Calu3 (cell line): ENCODE results near the gene SOX10. TPM values are rescaled to one million over a fixed set of nuclear protein-coding genes. Genes with fewer than 3 reads are reported as not detected.
"Not testable (repeated sequence)": the region's sequence is repeated elsewhere in the genome, so short reads cannot be mapped to it uniquely, and the experiment has no call there.

Experiments
- BruUV-seq: library from RNA; stranded (reverse); fragments of 400-500 nt; replicated peaks from 2 replicates; lab custom pipeline; 2021; lab: Mats Ljungman, UMichigan
- CTCF ChIA-PET: fragments of 300-600 bp; sonication (Branson Sonifier 250); formaldehyde crosslinking; loops from one replicate; lab custom pipeline; 2022; ENCODE audit warnings: antibody characterized with exemption; lab: Charles Lee
- DNase-seq: peaks from one replicate; pipeline ENCODE4 v3.0.0; 2022
- H3K27ac Mint-ChIP-seq: one replicate; pipeline ENCODE4 v1.8.0; 2022; ENCODE audit warnings: mixed read lengths; ENCODE audit not compliant: unreplicated experiment
- H3K27me3 Mint-ChIP-seq: one replicate; pipeline ENCODE4 v1.8.0; 2022; ENCODE audit warnings: mixed read lengths; ENCODE audit not compliant: unreplicated experiment
- H3K36me3 Mint-ChIP-seq: one replicate; pipeline ENCODE4 v1.8.0; 2022; ENCODE audit warnings: mild to moderate bottlenecking, moderate library complexity, mixed read lengths; ENCODE audit not compliant: insufficient read depth, unreplicated experiment
- H3K4me1 Mint-ChIP-seq: one replicate; pipeline ENCODE4 v1.8.0; 2022; ENCODE audit warnings: mild to moderate bottlenecking, low read depth, mixed read lengths; ENCODE audit not compliant: unreplicated experiment
- H3K4me3 Mint-ChIP-seq: one replicate; pipeline ENCODE4 v1.8.0; 2022; ENCODE audit warnings: mild to moderate bottlenecking, low read depth, moderate library complexity, mixed read lengths; ENCODE audit not compliant: unreplicated experiment
- H3K9me3 Mint-ChIP-seq: one replicate; pipeline ENCODE4 v1.8.0; 2022; ENCODE audit warnings: low read depth, mixed read lengths; ENCODE audit not compliant: unreplicated experiment
- intact Hi-C: fragments of 100-400 bp; cut with micrococcal nuclease; formaldehyde crosslinking; loops from one replicate; pipeline ENCODE4 v1.10.0; 2022; ENCODE audit not compliant: unreplicated experiment
- total RNA-seq: library from RNA; stranded (reverse); gene quantifications from 2 replicates; pipeline ENCODE4 v1.2.3, GENCODE V29; 2022
- TF ChIP-seq, protein P1 (sequence below): fragments of 200-600 bp; IDR thresholded peaks from one replicate; pipeline ENCODE4 v1.8.0; 2022; ENCODE audit warnings: antibody characterized with exemption; ENCODE audit not compliant: unreplicated experiment

SOX10 gene
- total RNA-seq, 1 experiment from 2014 or later = not detected

DNA sequence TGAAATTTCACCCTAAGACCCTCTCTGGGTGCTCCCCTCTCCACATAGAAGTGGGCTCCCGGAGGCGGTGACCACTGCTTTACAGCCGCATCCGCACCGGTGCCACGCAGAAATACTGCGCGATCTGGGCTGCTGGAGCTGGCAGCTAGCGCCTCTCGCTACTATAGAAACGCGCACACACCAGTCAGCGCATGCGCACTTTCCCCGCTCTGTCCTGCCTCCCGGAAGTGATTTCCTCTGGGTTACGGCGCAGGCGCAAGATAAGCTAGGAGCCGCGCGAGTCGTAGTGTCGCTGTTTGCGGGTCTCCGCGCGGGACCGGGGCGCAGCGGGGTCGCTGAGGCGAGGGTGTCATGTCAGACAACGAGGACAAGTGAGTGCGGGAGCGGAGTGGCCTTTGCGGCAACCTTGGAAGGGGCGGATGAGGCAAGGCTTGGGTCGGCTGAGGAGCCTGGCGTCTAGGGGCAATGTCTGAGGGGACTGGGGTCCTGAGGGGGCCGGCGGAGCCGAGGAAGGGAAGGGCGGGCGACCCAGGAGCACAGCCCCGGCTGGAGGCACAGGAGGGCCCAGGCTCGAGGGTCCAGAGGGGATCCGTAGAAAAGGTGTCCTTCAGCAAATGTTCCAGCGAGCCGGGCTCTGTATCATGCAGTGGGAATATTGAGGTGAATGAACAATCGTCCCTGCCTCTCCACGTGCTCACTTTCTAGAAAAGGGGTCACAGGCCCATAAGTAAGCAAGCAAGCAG, 30.7 kb downstream of the SOX10 start, which contains the start of the genes C22orf23 and POLR2F:
TSS of gene C22orf23 (minus strand) at position 165 of the 743 bp plus-strand sequence. CDS start 452 bp downstream, outside the sequence.
TSS of gene POLR2F (plus strand) at position 263 of the 743 bp plus-strand sequence. CDS start at position 352, 89 bp downstream.
- TF ChIP-seq, protein P1, sequence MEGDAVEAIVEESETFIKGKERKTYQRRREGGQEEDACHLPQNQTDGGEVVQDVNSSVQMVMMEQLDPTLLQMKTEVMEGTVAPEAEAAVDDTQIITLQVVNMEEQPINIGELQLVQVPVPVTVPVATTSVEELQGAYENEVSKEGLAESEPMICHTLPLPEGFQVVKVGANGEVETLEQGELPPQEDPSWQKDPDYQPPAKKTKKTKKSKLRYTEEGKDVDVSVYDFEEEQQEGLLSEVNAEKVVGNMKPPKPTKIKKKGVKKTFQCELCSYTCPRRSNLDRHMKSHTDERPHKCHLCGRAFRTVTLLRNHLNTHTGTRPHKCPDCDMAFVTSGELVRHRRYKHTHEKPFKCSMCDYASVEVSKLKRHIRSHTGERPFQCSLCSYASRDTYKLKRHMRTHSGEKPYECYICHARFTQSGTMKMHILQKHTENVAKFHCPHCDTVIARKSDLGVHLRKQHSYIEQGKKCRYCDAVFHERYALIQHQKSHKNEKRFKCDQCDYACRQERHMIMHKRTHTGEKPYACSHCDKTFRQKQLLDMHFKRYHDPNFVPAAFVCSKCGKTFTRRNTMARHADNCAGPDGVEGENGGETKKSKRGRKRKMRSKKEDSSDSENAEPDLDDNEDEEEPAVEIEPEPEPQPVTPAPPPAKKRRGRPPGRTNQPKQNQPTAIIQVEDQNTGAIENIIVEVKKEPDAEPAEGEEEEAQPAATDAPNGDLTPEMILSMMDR = peak; percentile 15
- intact Hi-C loops = no loop called here
- peak; percentile 93 for DNase-seq
- peak within 1 kb of the TSS; percentile 87 for H3K27ac Mint-ChIP-seq
- no peaks in the 10 kb centered on the region for H3K27me3 Mint-ChIP-seq
- no TSS peak for BruUV-seq
- CTCF ChIA-PET = interaction anchor here (0.5 to 1.7 kb wide), 6 partner anchors 10 to 247 kb away, joined by 3 to 8 read pairs (median 3); no protein-coding TSS in a partner anchor
- peaks cover 40% of the 10 kb centered on the region for H3K36me3 Mint-ChIP-seq
- H3K9me3 Mint-ChIP-seq = no peaks in the 10 kb centered on the region
- peaks cover 23% of the 10 kb centered on the region for H3K4me1 Mint-ChIP-seq
- H3K4me3 Mint-ChIP-seq = peak within 1 kb of the TSS; percentile 94

DNA sequence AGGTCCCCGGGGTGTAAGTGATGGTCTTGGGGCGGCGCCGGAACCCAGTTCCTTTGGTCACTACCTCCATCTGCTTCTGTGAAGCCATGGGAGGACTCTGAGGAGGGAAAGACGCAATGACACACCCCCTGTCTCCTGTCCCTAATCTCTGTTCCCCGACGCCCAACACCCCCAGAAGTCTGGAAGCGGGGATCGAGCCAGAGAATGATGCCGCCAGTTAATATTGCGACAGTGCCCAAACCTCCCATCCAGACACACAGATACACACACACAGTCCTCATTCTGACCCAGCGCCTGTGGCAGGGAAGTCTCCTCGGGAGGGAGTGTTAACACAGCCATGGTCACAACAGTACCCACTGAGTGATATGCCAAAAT, 31.3 kb downstream of the SOX10 start:
- Mint-ChIP-seq H3K4me1 (peaks cover 23% of the 10 kb centered on the region), H3K9me3 (no peaks in the 10 kb centered on the region), H3K27ac (peak overlapping the region; percentile 87), H3K27me3 (no peaks in the 10 kb centered on the region), H3K36me3 (peaks cover 35% of the 10 kb centered on the region), H3K4me3 (peak overlapping the region; percentile 94)
- no TSS peak for BruUV-seq
- intact Hi-C loops = no loop called here
- DNase-seq = peak; percentile 9
- CTCF ChIA-PET = interaction anchor here (1.0 to 1.7 kb wide), 3 partner anchors 9 to 56 kb away, joined by 3 to 8 read pairs (median 3); no protein-coding TSS in a partner anchor
- TF ChIP-seq, protein P1 = no peak

DNA sequence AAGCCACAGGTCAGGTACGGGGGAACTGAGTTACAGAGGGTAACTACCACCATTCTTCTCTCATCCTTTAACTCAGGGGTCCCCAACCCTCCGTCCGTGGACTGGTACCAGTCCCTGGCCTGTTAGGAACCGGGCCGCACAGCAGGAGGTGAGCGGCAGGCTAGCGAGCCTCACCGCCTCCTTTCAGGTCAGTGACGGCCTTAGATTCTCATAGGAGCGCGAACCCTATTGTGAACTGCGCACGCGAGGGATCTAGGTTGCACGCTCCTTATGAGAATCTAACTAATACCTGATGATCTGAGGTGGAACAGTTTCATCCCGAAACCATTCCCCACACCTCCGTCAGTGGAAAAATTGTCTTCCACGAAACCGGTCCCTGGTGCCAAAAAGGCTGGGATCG, 31.7 kb downstream of the SOX10 start:
- Mint-ChIP-seq H3K36me3 (peaks cover 31% of the 10 kb centered on the region), H3K27ac (peak overlapping the region; percentile 87), H3K4me1 (peaks cover 23% of the 10 kb centered on the region), H3K4me3 (peak overlapping the region; percentile 94)
- H3K27me3 Mint-ChIP-seq, H3K9me3 Mint-ChIP-seq, intact Hi-C loops, CTCF ChIA-PET, DNase-seq, BruUV-seq: not testable (repeated sequence)

DNA sequence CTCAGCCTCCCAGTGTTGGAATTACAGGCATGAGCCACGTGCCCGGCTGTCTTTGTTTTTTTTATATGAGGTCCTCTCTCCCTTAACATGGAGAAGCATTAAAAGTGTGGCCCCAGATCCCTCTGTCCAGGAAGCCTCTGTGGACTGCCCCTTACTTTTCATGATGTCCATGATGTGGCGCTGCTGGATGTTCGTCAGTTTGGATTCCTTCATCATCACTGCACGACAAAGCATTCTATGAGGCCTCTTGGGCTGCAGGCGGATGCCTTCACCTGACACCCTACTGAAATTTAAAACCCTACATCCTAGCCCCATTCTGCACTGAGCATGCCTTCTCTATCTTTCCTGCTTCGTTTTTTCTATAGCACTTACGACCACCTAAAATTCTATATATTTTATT, 33.0 kb downstream of the SOX10 start:
- Mint-ChIP-seq H3K27me3 (no peaks in the 10 kb centered on the region), H3K27ac (no peak overlapping the region), H3K9me3 (no peaks in the 10 kb centered on the region), H3K4me3 (no peak overlapping the region), H3K4me1 (peaks cover 23% of the 10 kb centered on the region), H3K36me3 (peaks cover 26% of the 10 kb centered on the region)
- DNase-seq = no peak
- intact Hi-C loops = no loop called here
- no TSS peak for BruUV-seq
- CTCF ChIA-PET = no interaction called here
- TF ChIP-seq, protein P1 = no peak

DNA sequence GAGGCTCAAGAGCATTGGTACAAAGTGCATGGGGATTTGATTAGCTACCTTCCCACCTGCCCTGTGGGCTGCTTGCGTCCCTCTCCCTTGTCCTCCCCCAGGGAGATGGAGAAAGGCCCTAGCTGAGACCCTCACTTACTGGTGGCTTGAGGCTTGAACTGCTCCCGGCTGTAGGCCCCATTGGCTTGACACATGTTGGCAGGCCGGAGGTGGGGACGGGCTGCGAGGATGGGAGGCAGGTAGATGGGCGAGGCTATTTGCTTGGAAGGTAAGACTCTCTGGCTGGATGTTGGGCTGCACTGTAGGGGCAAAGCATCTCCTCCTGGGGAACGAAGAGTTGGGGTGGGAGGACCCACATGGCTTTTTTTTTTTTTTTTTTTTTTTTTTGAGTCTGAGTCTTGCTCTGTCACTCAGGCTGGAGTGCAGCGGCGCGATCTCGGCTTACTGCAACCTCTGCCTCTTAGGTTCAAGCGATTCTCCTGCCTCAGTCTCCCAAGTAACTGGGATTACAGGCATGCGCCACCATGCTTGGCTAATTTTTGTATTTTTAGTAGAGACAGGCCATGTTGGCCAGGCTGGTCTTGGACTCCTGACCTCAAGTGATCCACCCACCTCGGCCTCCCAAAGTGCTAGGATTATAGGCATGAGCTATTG, 37.1 kb downstream of the SOX10 start:
- H3K27me3 Mint-ChIP-seq, H3K27ac Mint-ChIP-seq, intact Hi-C loops, H3K9me3 Mint-ChIP-seq, H3K4me3 Mint-ChIP-seq, DNase-seq, H3K4me1 Mint-ChIP-seq, BruUV-seq: not testable (repeated sequence)
- H3K36me3 Mint-ChIP-seq = peaks cover 28% of the 10 kb centered on the region
- CTCF ChIA-PET = interaction anchor here (0.5 kb wide), 1 partner anchor 90 kb away, joined by 5 read pairs; no protein-coding TSS in a partner anchor

DNA sequence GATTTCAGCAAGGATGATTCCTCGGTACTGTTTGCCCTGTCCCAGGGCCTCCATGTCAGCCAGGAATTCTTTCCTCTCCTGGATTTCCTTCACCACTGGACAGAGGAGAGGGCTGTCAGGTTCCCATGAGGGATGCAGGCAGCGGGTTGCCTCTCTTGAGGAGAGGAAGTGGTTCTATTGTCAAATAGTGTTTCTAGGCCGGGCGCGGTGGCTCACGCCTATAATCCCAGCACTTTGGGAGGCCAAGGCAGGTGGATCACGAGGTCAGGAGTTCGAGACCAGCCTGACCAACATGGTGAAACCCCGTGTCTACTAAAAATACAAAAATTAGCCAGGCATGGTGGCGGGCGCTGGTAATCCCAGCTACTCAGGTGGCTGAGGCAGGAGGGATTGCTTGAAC, 39.9 kb downstream of the SOX10 start:
- H3K4me1 Mint-ChIP-seq, H3K27me3 Mint-ChIP-seq, DNase-seq, H3K9me3 Mint-ChIP-seq, intact Hi-C loops, BruUV-seq, H3K27ac Mint-ChIP-seq, H3K4me3 Mint-ChIP-seq: not testable (repeated sequence)
- H3K36me3 Mint-ChIP-seq = peaks cover 55% of the 10 kb centered on the region
- CTCF ChIA-PET = interaction anchor here (2.2 kb wide), 1 partner anchor 9 kb away, joined by 8 read pairs; the partner anchor contains the start of genes C22orf23 and POLR2F
